ENCODE measurements around the gene CRKL.

Gene CRKL

GRCh38 chr22:20951932-20952380 lies 34.7 kb downstream of the CRKL start:
- TF ChIP-seq, protein P1, sequence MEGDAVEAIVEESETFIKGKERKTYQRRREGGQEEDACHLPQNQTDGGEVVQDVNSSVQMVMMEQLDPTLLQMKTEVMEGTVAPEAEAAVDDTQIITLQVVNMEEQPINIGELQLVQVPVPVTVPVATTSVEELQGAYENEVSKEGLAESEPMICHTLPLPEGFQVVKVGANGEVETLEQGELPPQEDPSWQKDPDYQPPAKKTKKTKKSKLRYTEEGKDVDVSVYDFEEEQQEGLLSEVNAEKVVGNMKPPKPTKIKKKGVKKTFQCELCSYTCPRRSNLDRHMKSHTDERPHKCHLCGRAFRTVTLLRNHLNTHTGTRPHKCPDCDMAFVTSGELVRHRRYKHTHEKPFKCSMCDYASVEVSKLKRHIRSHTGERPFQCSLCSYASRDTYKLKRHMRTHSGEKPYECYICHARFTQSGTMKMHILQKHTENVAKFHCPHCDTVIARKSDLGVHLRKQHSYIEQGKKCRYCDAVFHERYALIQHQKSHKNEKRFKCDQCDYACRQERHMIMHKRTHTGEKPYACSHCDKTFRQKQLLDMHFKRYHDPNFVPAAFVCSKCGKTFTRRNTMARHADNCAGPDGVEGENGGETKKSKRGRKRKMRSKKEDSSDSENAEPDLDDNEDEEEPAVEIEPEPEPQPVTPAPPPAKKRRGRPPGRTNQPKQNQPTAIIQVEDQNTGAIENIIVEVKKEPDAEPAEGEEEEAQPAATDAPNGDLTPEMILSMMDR (IDR thresholded peaks at IDR 0.05; ENCODE audit: low read depth, low read length), result no peak

DNA sequence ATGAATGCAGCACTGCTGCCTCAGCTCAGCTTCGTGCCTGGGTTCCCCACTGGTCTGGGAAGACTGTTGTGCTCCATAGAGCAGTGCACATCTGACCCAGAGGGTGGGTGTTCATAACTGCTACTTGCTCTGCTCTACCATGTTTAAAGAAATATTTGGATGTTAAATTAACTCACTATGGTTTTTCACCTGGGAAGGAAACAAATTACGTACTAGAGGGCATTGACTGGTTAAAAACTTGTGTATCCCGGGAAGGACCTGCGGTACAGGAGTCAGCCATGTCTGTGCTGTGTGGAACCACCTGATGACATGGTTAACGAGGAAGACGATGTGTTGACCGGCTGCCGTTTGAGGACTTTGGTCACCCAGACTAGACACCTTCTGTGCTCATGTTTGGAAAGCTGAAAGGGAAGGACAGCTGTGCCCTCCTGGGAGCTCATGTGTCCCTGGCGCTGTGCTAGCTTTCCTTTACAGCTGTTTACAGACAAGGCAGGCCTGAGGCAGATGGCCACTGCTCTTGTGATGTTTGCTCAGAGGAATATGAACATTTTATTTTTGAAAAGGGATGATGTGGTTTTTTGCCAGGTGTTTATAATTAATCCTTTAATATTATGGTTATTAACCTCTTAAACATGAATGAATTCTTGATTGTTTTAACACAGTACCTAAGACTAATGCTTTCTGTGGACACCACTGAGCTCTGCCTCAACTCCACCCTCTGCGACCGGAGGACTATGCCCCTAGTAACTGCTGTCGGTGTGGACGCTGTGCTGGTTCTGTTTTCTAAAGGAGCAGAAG lies 35.5 kb downstream of the CRKL start:
- no peak overlapping the region for H3K4me3 ChIP-seq (ENCODE audit: low read depth, low read length)
- TF ChIP-seq, protein P1 (IDR thresholded peaks at IDR 0.05; ENCODE audit: low read depth, low read length), result no peak

More at GRCh38 chr22:20951932-20952380, 34.7 kb downstream of the CRKL start:
- H3K4me3 ChIP-seq (ENCODE audit: low read depth, low read length), result no peak overlapping the region

GRCh38 chr22:20953342-20953608 lies 36.1 kb downstream of the CRKL start:
- H3K4me3 ChIP-seq (ENCODE audit: low read depth, low read length), result no peak overlapping the region
- TF ChIP-seq, protein P1 (IDR thresholded peaks at IDR 0.05; ENCODE audit: low read depth, low read length), result no peak

- TF ChIP-seq, protein P1 (IDR thresholded peaks at IDR 0.05; ENCODE audit: low read depth, low read length), result no peak
- H3K4me3 ChIP-seq (ENCODE audit: low read depth, low read length), result no peak overlapping the region
These were observed 36.7 kb downstream of the CRKL start for GRCh38 chr22:20953668-20954500.

DNA sequence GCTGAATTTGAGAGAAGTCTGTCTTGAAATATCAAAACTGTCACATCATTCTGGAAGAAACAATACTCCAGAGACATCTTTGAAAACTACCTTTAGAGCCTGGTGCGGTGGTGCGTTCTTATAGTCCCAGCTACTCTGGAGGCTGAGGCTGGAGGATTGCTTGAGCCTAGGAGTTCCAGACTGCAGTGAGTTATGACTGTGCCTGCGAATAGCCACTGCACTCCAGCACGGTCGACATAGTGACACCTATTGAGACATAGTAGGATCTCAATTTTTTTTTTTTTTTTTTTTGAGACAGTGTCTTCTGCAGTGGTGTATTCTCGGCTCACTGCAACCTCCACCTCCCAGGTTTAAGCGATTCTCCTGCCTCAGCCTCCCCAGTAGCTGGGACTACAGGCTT lies 38.3 kb downstream of the CRKL start:
- TF ChIP-seq, protein P1 (IDR thresholded peaks at IDR 0.05; ENCODE audit: low read depth, low read length), result no peak

DNA sequence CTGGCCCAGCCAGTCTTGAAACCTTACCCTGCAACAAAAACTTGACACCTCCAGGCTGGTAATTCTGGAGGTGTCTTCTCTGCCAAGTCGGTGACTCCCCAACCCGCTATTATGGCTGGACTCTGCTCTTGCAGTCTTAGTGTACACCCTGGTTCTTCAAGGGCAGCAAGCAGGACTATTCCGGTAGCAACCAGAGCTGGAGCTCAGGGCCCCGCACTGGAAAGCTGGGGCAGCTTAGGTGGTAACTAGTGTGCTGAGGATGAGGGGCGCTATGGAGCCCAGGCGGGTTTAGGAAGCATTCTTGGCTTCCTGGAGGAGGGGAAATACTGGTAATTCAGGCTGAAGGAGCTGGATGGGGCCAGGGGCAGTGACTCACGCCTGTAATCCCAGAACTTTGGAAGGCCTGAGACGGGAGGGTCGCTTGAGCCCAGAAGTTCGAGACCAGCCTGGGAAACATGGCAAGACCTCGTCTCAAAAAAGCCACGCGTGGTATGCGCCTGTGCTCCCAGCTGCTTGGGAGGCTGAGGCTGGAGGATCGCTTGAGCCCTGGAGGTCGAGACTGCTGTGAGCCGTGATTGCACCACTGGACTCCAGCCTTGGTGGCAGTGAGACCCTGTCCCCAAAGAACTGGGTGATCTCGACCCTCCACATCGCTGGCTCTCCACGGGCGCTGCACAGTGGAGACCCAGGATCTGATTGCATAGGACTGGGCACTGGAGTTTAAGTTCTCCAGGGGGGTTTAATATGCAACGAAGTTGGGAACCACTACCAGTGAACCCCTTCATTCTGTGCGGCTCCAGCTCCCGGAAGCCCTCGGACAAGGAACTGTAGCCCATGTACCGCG lies 39.3 kb downstream of the CRKL start:
- TF ChIP-seq, protein P1 (IDR thresholded peaks at IDR 0.05; ENCODE audit: low read depth, low read length), result no peak
- H3K4me3 ChIP-seq (ENCODE audit: low read depth, low read length), result no peak overlapping the region; the same call in 1 of the 2 replicates

More for the DNA sequence above, 38.3 kb downstream of the CRKL start:
- H3K4me3 ChIP-seq (ENCODE audit: low read depth, low read length), result no peak overlapping the region
